ENCODE results near the gene MYRIP.

DNA sequence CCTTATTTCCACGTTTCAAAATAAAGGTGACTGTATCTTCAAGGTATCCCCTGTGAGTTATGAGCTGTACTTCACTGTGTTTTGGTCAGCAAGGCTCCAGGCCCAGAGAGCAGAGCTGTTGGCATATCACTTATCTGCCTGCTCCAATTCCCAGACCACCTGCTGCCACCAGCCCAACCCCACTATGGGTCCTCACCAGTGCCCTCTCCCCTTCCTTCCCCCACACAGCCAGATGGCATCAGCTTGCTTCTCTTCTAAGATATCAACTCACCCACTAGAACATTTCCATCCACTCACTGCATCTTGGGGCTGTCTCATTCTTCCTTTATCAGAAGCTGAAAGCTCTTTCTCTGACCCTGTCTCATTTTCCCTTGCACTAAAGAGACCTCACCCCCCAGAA lies 363.2 kb downstream of the MYRIP start:
- no peak for TF ChIP-seq POLR2AphosphoS5 (IDR thresholded peaks at IDR 0.05; ENCODE audit: low read depth, low read length)
- no peak for TF ChIP-seq TAF1 (IDR thresholded peaks at IDR 0.05; ENCODE audit: low read depth, low read length)
- no peak for TF ChIP-seq POLR2A (IDR thresholded peaks at IDR 0.05; ENCODE audit: low read depth, low read length)
- no peak for TF ChIP-seq SPI1 (IDR thresholded peaks at IDR 0.05; ENCODE audit: low read depth, low read length)
- TF ChIP-seq POU2F2 (IDR thresholded peaks at IDR 0.05; ENCODE audit: low read depth, low read length): no peak
- no peak for TF ChIP-seq PAX5 (IDR thresholded peaks at IDR 0.05; ENCODE audit: insufficient read depth, low read length, severe bottlenecking)

Data from GM12891 (cell line).